HepG2 (cell line): ENCODE data around the gene LIMCH1.

Experiments used
- FOSL1 ChIP-seq: sonication (generic); formaldehyde crosslinking; IDR thresholded peaks from 2 replicates; pipeline ENCODE4 v1.9.0; 2021; ENCODE audit warnings: missing genetic modification reagents, borderline replicate concordance
- GABPA ChIP-seq, 2 experiments: IDR thresholded peaks; 2 replicates each; pipeline ENCODE4 v1.6.1; 2011 to 2016; ENCODE audit warnings: low read depth in 2 of 2, low read length in 1 of 2, missing biosample characterization in 1 of 2, missing genetic modification characterization in 1 of 2
- JUN ChIP-seq: sonication (generic); formaldehyde crosslinking; IDR thresholded peaks from 2 replicates; pipeline ENCODE4 v1.4.0; 2020; ENCODE audit warnings: mild to moderate bottlenecking, missing genetic modification reagents
- MXD4 ChIP-seq: IDR thresholded peaks from 2 replicates; pipeline ENCODE4 v1.6.1; 2016; ENCODE audit warnings: mild to moderate bottlenecking, missing biosample characterization, missing genetic modification reagents
- NFE2L1 ChIP-seq: sonication (generic); formaldehyde crosslinking; IDR thresholded peaks from 2 replicates; pipeline ENCODE4 v1.4.0; 2020; ENCODE audit warnings: missing genetic modification reagents, mild to moderate bottlenecking, borderline replicate concordance
- POLR2A ChIP-seq, 2 experiments: IDR thresholded peaks; 2 replicates each; pipeline ENCODE4 v1.6.1; 2011; ENCODE audit warnings: low read depth in 2 of 2, low read length in 2 of 2, mild to moderate bottlenecking in 1 of 2, moderate library complexity in 1 of 2; ENCODE audit not compliant: insufficient read depth in 1 of 2
- SMC3 ChIP-seq: IDR thresholded peaks from 2 replicates; pipeline ENCODE4 v1.6.1; 2011; ENCODE audit warnings: low read length, improper control_type of control experiment
- ZBTB33 ChIP-seq: sonication (generic); formaldehyde crosslinking; IDR thresholded peaks from 2 replicates; pipeline ENCODE4 v1.4.0; 2020; ENCODE audit warnings: missing genetic modification reagents
- ZNF274 ChIP-seq: sonication (generic); formaldehyde crosslinking; IDR thresholded peaks from 2 replicates; pipeline ENCODE4 v1.5.1; 2020; ENCODE audit warnings: mild to moderate bottlenecking, missing genetic modification reagents
- ZNF510 ChIP-seq: sonication (generic); formaldehyde crosslinking; IDR thresholded peaks from 2 replicates; pipeline ENCODE4 v1.4.0; 2020; ENCODE audit warnings: low read depth, mild to moderate bottlenecking, missing genetic modification reagents
- TF ChIP-seq, protein P1 (sequence below): sonication (generic); formaldehyde crosslinking; IDR thresholded peaks from 2 replicates; pipeline ENCODE4 v1.5.0; 2020; ENCODE audit warnings: mild to moderate bottlenecking, missing genetic modification reagents, moderate library complexity
- TF ChIP-seq, protein P2 (sequence below): IDR thresholded peaks from 2 replicates; pipeline ENCODE4 v1.6.1; 2016; ENCODE audit warnings: mild to moderate bottlenecking

DNA sequence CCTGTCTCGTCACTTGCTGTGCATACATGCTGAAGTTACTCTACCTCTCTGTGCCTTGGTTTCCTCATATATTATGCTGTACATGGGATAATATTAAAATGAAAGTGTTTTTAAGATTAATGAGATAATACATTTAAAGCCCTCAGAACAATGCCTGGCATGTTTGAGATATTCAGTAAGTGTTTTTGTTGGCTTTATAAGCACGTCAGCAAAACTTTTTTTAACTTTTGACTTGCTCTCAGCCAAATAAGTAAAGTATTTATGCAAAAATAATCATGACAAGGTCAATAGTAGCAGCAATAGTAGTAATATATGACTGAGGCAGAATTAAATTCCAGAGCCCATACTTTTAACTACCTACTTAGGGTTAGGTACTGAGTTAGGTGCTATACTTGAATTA, 29.2 kb downstream of the LIMCH1 start:
- TF ChIP-seq, protein P1, sequence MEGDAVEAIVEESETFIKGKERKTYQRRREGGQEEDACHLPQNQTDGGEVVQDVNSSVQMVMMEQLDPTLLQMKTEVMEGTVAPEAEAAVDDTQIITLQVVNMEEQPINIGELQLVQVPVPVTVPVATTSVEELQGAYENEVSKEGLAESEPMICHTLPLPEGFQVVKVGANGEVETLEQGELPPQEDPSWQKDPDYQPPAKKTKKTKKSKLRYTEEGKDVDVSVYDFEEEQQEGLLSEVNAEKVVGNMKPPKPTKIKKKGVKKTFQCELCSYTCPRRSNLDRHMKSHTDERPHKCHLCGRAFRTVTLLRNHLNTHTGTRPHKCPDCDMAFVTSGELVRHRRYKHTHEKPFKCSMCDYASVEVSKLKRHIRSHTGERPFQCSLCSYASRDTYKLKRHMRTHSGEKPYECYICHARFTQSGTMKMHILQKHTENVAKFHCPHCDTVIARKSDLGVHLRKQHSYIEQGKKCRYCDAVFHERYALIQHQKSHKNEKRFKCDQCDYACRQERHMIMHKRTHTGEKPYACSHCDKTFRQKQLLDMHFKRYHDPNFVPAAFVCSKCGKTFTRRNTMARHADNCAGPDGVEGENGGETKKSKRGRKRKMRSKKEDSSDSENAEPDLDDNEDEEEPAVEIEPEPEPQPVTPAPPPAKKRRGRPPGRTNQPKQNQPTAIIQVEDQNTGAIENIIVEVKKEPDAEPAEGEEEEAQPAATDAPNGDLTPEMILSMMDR: no peak
- TF ChIP-seq ZNF274 (CRISPR knock-in tag) (no peak), MXD4 (no peak), ZNF510 (CRISPR knock-in tag) (no peak), FOSL1 (CRISPR knock-in tag) (no peak), NFE2L1 (CRISPR knock-in tag) (no peak), ZBTB33 (CRISPR knock-in tag) (no peak), JUN (no peak), POLR2A (IDR thresholded peaks at IDR 0.05; ENCODE audit: insufficient read depth in 1 of 2, low read depth in 2 of 2, low read length in 2 of 2) (no peak), GABPA (IDR thresholded peaks at IDR 0.05; ENCODE audit: low read depth, low read length) (no peak), GABPA (CRISPR knock-in tag; IDR thresholded peaks at IDR 0.05; ENCODE audit: low read depth) (no peak), SMC3 (no peak)
- TF ChIP-seq, protein P2, sequence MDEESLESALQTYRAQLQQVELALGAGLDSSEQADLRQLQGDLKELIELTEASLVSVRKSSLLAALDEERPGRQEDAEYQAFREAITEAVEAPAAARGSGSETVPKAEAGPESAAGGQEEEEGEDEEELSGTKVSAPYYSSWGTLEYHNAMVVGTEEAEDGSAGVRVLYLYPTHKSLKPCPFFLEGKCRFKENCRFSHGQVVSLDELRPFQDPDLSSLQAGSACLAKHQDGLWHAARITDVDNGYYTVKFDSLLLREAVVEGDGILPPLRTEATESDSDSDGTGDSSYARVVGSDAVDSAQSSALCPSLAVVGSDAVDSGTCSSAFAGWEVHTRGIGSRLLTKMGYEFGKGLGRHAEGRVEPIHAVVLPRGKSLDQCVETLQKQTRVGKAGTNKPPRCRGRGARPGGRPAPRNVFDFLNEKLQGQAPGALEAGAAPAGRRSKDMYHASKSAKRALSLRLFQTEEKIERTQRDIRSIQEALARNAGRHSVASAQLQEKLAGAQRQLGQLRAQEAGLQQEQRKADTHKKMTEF (CRISPR knock-in tag): no peak
